ENCODE data around the gene JAM3. TPM values are rescaled to one million over a fixed set of nuclear protein-coding genes. Genes with fewer than 3 reads are reported as not detected.

The JAM3 gene
- total RNA-seq, 1 experiment from 2014 or later, result 3.1 TPM

DNA sequence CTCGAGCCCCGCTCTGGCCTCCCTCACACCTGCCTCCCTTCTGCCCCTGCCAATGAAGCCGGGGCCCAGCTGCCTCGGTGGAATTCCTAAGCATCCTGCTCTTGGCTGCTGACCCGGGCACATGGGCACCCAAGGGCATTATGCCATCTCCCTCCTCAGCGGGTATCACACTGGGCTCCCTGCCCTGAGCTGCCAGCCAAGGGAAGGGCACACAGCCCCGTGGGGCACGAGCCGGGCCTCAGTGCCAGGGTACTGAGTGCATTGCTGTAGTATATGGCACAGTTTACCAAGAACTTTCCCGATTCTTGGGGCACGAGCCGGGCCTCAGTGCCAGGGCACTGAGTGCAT is 43.8 kb upstream of the JAM3 start:
- Histone ChIP-seq H3K36me3 (ENCODE audit: low read depth, low read length) (no peaks in the 10 kb centered on the region), H3K9me2 (replicated peaks; ENCODE audit: low read length) (no peaks in the 10 kb centered on the region), H3K4me1 (ENCODE audit: insufficient read depth, low read length) (peaks cover 6% of the 10 kb centered on the region), H3F3A (ENCODE audit: low read length, unreplicated experiment) (no peaks in the 10 kb centered on the region), H4K20me1 (ENCODE audit: low read length) (no peaks in the 10 kb centered on the region), H3K4me3 (ENCODE audit: low read length) (no peak overlapping the region), H3K27me3 (ENCODE audit: low read length) (peaks cover 35% of the 10 kb centered on the region; the same call in 1 of the 2 replicates), H3K79me2 (ENCODE audit: low read length) (no peaks in the 10 kb centered on the region), H3K4me2 (ENCODE audit: low read length) (peak overlapping the region; percentile 54; the same call in 1 of the 2 replicates), H2AFZ (ENCODE audit: low read length) (no peak overlapping the region), H3K27ac (ENCODE audit: low read length) (no peak overlapping the region), H3K9ac (ENCODE audit: low read length) (no peak overlapping the region), H3K9me3 (ENCODE audit: low read length) (no peaks in the 10 kb centered on the region)
- ChIA-PET CTCF (no interaction called here), POLR2A (ENCODE audit: unreplicated experiment) (interaction anchor here (0.6 kb wide), 1 partner anchor 102 kb away, joined by 6 read pairs; no protein-coding TSS in a partner anchor)
- DNase-seq, result no peak
- intact Hi-C loops (cut with micrococcal nuclease), result no loop called here
- no TSS peak for BruUV-seq (replicated peaks)
- no peak for TF ChIP-seq CTCF (conservative IDR thresholded peaks at IDR 0.05; ENCODE audit: low read depth, low read length)
- no peak for TF ChIP-seq EZH2phosphoT487 (IDR thresholded peaks at IDR 0.05; ENCODE audit: borderline replicate concordance, low read length)
- TF ChIP-seq EZH2 (IDR thresholded peaks at IDR 0.05; ENCODE audit: low read length, unreplicated experiment), result no peak
- ATAC-seq, result no peak

DNA sequence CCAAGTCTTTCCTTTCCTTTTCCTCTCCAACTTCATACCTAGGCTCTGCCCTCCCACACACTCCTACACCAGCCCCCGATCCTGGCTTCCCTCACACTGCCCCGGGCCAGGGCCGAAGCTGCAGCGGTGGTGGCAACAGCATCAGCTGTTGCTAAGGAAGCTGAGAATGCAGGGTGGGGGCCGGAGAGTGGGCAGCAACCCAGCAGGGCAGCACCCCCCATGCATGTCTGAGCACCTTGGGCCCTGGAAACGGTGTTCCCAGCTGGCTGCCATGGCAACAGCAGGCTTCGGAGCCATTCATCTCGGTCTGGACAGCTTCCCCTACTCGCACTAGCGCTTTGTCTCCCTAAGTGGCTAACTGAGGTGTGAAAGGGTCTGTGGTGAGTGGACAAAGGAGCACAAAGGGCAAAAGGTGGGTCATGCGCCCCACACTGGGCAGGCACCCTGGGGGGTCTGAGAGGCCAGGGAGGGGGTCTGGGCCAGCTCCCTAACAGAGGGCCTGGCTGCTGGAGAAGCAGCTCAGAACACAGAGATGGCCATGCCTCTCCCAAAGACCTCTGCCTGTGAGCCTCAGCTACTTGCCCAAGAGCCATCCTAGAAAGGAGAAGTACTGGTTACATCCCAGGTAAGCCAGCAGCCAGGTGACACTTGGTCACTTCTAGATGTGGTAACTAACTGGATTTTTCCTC is 42.1 kb upstream of the JAM3 start:
- TF ChIP-seq CTCF (conservative IDR thresholded peaks at IDR 0.05; ENCODE audit: low read depth, low read length) (no peak), EZH2phosphoT487 (IDR thresholded peaks at IDR 0.05; ENCODE audit: borderline replicate concordance, low read length) (no peak), EZH2 (IDR thresholded peaks at IDR 0.05; ENCODE audit: low read length, unreplicated experiment) (no peak)
- ChIA-PET POLR2A (ENCODE audit: unreplicated experiment) (no interaction called here), CTCF (no interaction called here)
- Histone ChIP-seq H3K9me3 (ENCODE audit: low read length) (no peaks in the 10 kb centered on the region), H4K20me1 (ENCODE audit: low read length) (no peaks in the 10 kb centered on the region), H3K9me2 (replicated peaks; ENCODE audit: low read length) (no peaks in the 10 kb centered on the region), H3K36me3 (ENCODE audit: low read depth, low read length) (no peaks in the 10 kb centered on the region), H3K27me3 (ENCODE audit: low read length) (peaks cover 31% of the 10 kb centered on the region), H2AFZ (ENCODE audit: low read length) (no peak overlapping the region), H3K27ac (ENCODE audit: low read length) (no peak overlapping the region), H3K4me2 (ENCODE audit: low read length) (no peak overlapping the region), H3K79me2 (ENCODE audit: low read length) (no peaks in the 10 kb centered on the region), H3F3A (ENCODE audit: low read length, unreplicated experiment) (no peaks in the 10 kb centered on the region), H3K4me1 (ENCODE audit: insufficient read depth, low read length) (peaks cover 6% of the 10 kb centered on the region), H3K4me3 (ENCODE audit: low read length) (no peak overlapping the region), H3K9ac (ENCODE audit: low read length) (no peak overlapping the region)
- intact Hi-C loops (cut with micrococcal nuclease), result no loop called here
- no peak for DNase-seq
- no TSS peak for BruUV-seq (replicated peaks)
- ATAC-seq, result no peak

DNA sequence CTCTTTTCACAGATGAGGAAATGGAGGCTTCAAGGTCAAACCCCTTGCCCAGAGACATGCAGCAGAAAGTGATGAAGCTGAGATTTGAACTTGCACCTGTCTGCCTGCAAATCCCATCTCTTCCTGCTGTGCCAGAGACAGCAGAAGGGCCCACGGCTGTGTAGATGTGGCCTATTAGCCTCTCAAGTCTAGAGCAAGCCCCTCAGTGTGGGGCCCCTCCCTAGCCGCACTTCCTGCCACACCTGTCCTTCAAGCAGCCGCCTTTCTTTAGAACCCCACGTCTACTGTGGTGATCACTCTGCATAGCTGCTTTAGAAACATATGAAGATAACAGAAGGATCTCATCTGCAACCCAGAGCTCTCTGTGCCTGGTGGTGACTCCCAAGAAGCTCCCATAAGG is 41.2 kb upstream of the JAM3 start:
- Histone ChIP-seq H3K27me3 (ENCODE audit: low read length) (peaks cover 35% of the 10 kb centered on the region), H3K27ac (ENCODE audit: low read length) (no peak overlapping the region), H3K4me2 (ENCODE audit: low read length) (no peak overlapping the region), H2AFZ (ENCODE audit: low read length) (no peak overlapping the region), H3K9me3 (ENCODE audit: low read length) (no peaks in the 10 kb centered on the region), H3K36me3 (ENCODE audit: low read depth, low read length) (no peaks in the 10 kb centered on the region), H3K9me2 (replicated peaks; ENCODE audit: low read length) (no peaks in the 10 kb centered on the region), H3K79me2 (ENCODE audit: low read length) (no peaks in the 10 kb centered on the region), H3K9ac (ENCODE audit: low read length) (no peak overlapping the region), H3F3A (ENCODE audit: low read length, unreplicated experiment) (no peaks in the 10 kb centered on the region), H3K4me3 (ENCODE audit: low read length) (no peak overlapping the region), H3K4me1 (ENCODE audit: insufficient read depth, low read length) (peaks cover 6% of the 10 kb centered on the region), H4K20me1 (ENCODE audit: low read length) (no peaks in the 10 kb centered on the region)
- POLR2A ChIA-PET (ENCODE audit: unreplicated experiment), result no interaction called here
- no TSS peak for BruUV-seq (replicated peaks)
- DNase-seq (no peak), ATAC-seq (no peak)
- intact Hi-C loops (cut with micrococcal nuclease), result no loop called here
- CTCF ChIA-PET, result no interaction called here
- TF ChIP-seq CTCF (conservative IDR thresholded peaks at IDR 0.05; ENCODE audit: low read depth, low read length) (no peak), EZH2phosphoT487 (IDR thresholded peaks at IDR 0.05; ENCODE audit: borderline replicate concordance, low read length) (no peak), EZH2 (IDR thresholded peaks at IDR 0.05; ENCODE audit: low read length, unreplicated experiment) (no peak)
